ES-I3 (cell line): ENCODE measurements around the gene HABP2.

Experiments
- H3K36me3 ChIP-seq: 2 replicates; pipeline ENCODE4 v1.6.1; 2013; ENCODE audit warnings: mild to moderate bottlenecking, low read length, control low read depth, moderate library complexity; ENCODE audit not compliant: insufficient read depth
- H3K4me1 ChIP-seq: 2 replicates; pipeline ENCODE4 v1.6.1; 2013; ENCODE audit warnings: mild to moderate bottlenecking, control low read depth, low read length; ENCODE audit not compliant: insufficient read depth
- H3K9ac ChIP-seq: 2 replicates; pipeline ENCODE4 v1.6.1; 2013; ENCODE audit warnings: low read depth, mild to moderate bottlenecking, low read length, moderate library complexity
- H3K9me3 ChIP-seq: 2 replicates; pipeline ENCODE4 v1.6.1; 2013; ENCODE audit warnings: mild to moderate bottlenecking, low read length, moderate library complexity; ENCODE audit not compliant: control insufficient read depth, insufficient read depth

Gene HABP2

DNA sequence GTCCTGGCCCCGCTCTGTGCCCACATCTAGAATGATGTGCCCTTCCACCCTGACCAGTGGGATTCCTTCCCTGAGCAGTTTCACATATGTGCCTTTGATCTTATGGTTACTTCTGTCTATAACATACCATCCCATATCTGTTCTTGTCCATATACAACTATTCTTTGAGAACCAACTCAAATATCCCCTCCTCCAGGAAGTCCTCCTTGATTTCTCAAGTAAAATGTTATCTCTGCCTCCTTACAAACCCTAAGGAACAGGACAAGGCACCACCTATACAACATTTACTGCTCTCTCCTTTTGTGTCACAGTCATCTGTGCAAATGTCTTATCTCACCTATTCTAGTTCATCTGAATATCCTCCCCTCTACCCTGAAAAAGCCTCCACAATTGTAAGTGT, 28.2 kb downstream of the HABP2 start:
- Histone ChIP-seq H3K9ac (no peak overlapping the region), H3K9me3 (no peaks in the 10 kb centered on the region), H3K36me3 (no peaks in the 10 kb centered on the region)

DNA sequence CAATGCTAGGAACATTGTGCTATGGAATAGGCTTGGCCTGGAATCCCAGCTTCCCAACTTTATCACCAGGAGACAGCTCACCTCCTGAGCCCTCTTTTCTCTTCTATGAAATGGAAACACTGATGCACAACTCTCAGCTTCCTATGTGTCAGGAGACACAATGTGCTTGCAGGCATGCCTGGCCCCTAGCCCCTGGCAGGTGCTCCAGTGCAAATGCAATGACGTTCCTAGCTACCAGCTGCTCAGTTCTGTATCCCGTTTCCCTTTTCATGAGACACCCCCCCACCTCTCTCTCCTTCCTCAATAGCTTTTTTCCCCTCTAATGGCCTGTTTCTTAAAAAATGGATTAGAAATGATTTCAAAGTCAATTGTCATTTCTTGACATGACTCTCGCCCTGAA, 30.7 kb downstream of the HABP2 start:
- no peaks in the 10 kb centered on the region for H3K4me1 ChIP-seq
- no peak overlapping the region for H3K9ac ChIP-seq
- H3K36me3 ChIP-seq, result no peaks in the 10 kb centered on the region
- H3K9me3 ChIP-seq, result no peaks in the 10 kb centered on the region

More for the DNA sequence above, 28.2 kb downstream of the HABP2 start:
- no peaks in the 10 kb centered on the region for H3K4me1 ChIP-seq

DNA sequence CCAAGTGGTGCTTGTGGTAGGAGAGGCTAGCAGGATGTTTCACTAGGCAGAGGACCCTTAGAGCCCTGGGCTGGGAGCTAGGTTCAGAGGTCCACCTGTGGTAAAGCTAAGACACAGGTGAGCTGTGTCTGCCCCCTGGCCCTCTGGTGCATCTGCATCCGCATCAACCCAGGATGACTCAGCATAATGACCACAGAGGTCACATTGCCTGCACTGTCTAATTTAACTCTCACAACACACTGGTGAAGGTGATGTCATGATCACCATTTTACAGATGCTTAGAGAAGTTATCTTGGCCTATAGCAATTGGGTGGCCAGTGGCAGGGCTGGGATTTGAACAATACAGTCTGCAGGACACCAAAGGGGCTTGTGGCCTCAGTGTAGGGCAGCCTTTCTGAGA, 33.1 kb downstream of the HABP2 start:
- H3K9ac ChIP-seq, result no peak overlapping the region
- no peaks in the 10 kb centered on the region for H3K36me3 ChIP-seq
- H3K9me3 ChIP-seq, result no peaks in the 10 kb centered on the region
- no peaks in the 10 kb centered on the region for H3K4me1 ChIP-seq

DNA sequence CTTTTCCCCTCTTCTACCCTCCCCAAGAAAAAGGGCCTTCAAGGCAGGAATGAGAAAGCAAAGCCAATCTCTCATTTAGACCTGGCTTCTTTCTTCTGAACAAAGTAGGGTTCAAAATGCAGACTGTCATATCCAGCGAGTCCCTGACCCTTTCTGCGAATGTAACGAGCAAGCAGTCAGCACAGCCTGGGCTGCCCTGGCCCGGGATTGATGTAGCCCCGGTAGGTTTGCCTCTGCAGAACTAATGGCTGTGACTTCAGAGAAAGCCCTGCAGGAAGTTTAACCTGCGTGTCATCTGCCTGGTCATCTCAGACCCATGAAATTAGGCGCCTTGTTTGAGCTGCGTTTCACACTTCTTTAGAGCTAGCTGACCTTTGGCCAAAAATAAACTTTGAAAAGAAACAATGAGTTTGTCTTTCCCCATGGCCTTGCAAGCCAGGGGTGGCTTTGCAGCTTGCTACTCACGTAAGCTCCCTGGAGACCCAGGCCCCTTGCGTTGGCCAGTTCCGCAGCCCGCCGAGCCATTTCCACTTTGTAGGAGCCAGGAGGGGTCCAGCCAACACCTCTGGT, 36.4 kb downstream of the HABP2 start:
- no peaks in the 10 kb centered on the region for H3K4me1 ChIP-seq
- H3K9me3 ChIP-seq, result no peaks in the 10 kb centered on the region
- H3K36me3 ChIP-seq, result no peaks in the 10 kb centered on the region
- H3K9ac ChIP-seq, result no peak overlapping the region

DNA sequence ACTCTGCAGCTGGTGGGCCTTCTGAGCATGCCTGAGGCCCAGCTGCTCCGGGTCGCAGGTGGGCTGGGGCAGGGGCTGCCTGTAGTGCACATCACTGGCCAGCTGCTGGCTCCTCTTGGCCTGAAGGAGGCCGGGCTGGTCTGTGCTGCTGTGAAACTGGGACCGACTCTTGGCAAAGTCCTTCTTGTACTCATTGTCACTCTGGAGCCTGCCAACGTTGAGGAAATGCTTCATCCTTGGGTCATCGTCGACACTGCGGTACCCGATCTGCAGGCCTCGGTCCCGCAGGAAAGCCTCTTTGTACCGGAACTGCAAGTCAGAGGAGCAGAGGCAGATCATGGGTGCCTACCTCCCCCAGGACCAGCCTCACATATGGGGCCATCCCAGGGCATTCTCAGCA, 37.7 kb downstream of the HABP2 start:
- Histone ChIP-seq H3K36me3 (no peaks in the 10 kb centered on the region), H3K9ac (no peak overlapping the region), H3K4me1 (no peaks in the 10 kb centered on the region), H3K9me3 (no peaks in the 10 kb centered on the region)

DNA sequence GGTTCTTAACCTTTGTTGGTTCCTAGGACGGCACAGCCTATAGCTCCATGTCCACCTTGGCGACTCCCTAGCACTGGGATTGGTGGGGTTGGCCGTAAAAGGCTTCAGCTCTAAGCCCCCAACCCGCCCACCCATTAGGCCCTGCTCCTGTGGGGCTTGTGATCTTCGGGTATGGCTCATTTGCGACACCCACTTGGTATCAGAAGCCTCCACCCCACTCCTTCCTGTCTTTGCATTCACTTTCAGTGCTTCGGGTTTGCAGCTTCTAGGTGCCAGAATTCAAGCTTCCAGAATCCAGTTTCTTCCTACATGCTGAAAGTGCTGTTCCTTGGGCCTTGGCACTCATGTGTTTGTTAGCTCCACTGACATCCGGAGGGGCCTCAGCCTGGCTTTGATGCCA, 39.5 kb downstream of the HABP2 start:
- Histone ChIP-seq H3K36me3 (no peaks in the 10 kb centered on the region), H3K9me3 (no peaks in the 10 kb centered on the region), H3K4me1 (no peaks in the 10 kb centered on the region), H3K9ac (no peak overlapping the region)

DNA sequence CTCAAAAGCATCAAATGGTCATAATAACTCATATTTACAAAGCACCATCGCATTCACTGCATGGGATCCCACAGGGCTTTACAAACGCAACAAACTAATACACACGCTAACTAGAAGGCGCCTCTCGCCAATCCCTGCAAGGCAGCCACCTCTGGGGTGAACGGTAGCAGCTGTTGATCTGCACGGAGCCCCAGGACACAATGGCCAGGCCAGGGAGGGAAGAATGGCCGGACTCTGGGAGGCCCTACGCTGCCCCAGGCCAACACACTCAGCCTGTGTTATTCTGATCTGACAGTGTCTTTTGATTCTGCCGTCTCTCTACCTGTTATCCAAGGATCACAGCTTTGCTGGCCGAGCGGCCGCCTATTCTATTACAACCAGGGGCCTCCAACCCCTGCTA, 41.8 kb downstream of the HABP2 start:
- Histone ChIP-seq H3K9ac (no peak overlapping the region), H3K4me1 (no peaks in the 10 kb centered on the region), H3K9me3 (no peaks in the 10 kb centered on the region), H3K36me3 (no peaks in the 10 kb centered on the region)

DNA sequence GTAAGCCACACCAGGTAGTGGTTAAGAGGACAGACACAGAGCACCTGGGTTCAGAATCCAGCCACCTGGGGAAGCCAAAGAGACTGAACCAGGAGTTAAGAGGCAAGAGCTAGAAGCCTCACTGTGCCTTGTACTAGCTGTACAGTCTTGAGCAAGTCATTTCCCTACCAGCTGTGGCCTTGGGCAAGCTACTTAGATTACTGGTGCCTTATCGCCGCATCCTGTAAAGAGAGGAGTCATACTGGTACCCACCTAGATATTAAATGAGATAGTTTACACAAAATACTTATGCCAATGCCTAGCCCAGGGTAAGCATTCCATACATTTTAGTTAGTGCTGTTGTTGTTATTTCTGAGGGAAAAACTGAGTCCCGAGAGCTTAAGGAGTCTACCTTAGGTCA, 47.7 kb downstream of the HABP2 start:
- no peaks in the 10 kb centered on the region for H3K9me3 ChIP-seq
- H3K36me3 ChIP-seq, result no peaks in the 10 kb centered on the region
- no peak overlapping the region for H3K9ac ChIP-seq
- H3K4me1 ChIP-seq, result no peaks in the 10 kb centered on the region

DNA sequence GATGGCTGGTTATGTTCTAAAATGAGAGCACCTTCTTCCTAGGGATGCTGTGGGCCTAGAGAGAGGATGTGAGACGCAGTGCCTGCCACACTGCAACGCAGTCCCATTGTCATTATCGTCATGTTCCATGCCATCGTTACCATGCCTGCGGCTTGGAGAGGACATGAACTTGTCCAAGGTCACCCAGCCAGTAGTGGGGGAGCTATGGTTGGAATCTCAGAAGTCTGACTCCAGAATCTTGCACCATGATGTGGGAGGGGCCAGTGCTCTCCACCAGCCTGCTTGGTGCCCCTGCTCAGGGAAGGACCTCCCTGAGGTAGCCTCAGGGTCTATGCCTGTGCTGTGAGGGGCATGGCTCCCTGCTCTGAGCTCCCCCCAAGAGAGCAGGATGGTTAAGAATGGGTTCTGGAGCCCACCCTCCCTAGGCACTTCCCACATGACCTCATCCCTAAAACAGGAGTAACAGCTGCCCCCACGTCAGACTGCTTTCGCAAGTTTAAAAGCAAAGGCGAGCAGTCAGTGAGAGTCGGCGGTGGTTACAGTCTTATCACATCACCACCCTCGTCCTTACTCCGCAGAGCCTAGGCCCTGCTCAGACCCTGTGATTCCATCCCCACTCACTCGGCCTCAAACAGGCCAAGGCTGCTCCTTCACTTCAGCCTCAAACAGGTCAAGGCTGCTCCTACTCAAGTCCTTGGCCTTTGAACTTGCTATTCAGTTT, 50.4 kb downstream of the HABP2 start:
- no peaks in the 10 kb centered on the region for H3K36me3 ChIP-seq
- no peaks in the 10 kb centered on the region for H3K4me1 ChIP-seq
- H3K9ac ChIP-seq, result no peak overlapping the region
- no peaks in the 10 kb centered on the region for H3K9me3 ChIP-seq

DNA sequence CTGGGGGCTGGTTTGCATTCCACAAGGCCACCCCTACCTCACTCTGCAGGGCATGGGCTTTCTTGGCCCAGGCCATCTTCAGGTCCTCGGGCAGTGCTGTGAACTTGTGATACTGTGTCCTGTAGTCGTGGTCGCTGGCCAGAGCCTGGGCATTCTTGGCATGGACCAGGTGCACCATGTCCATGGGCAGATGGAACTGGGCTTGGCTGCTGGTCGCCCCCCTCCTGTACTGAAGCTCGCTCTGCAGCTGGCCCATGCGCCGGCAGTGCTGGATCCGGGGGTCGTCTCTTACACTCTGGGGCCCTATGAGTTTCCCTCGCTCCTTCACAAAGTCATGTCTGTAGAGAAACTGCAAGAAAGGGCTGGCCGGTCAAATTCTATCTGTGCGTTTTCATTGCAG, 51.7 kb downstream of the HABP2 start:
- no peaks in the 10 kb centered on the region for H3K9me3 ChIP-seq
- no peaks in the 10 kb centered on the region for H3K36me3 ChIP-seq
- H3K9ac ChIP-seq, result no peak overlapping the region
- H3K4me1 ChIP-seq, result no peaks in the 10 kb centered on the region

DNA sequence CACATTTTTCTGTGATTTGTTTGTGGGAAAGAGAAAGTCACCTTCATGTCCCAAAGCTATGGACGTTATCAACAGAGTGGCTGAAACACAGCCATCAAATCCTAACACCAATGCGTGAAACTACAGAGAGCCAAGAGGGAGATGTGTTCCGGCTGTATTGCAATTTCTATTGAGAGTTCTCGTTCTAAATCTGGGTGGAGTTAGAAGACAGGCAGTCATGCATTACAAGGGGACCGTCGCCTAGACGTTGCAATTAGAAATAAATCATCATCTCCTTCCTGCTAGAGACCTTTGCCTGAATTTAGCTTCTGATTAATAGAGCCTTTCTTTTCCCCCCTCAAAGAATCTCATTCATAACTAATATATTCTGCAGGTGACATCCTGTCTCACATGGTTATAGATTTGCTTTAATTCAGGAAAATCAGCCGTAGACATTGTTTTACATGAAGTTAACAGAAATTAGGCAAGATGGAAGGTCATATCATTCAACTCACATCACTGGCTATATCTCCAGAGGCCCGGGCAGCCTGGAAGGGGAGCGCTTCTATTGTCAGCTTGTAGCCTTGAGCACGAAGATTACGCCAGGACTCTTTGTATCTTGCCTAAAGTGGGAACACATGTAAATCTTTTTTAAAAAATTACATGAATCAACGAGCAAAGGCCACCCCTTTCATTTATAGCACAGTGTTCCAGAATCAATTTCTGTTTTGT, 52.6 kb downstream of the HABP2 start:
- Histone ChIP-seq H3K4me1 (no peaks in the 10 kb centered on the region), H3K36me3 (no peaks in the 10 kb centered on the region), H3K9ac (no peak overlapping the region), H3K9me3 (no peaks in the 10 kb centered on the region)

DNA sequence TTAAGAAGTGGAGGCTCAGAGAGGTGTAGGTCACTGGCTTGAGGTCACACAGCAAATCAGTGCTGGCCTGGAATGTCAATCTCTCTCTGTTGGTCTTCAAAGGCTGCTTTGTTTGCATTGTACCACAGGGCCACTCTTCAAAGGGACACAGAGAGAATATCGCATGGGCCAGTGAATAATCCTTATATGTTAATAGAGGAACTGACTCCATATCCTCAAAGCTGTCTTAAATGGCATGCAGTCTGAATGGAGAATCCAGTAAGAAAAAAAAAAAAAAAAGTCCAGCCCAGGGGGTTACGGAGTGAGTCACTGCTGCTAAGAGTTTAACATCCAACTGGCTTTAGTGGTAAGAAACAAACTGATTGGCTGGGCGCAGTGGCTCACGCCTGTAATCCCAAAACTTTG, 56.9 kb downstream of the HABP2 start:
- no peak overlapping the region for H3K9ac ChIP-seq
- H3K36me3 ChIP-seq, result no peaks in the 10 kb centered on the region
- H3K4me1 ChIP-seq, result no peaks in the 10 kb centered on the region; the same call in 1 of the 2 replicates
- H3K9me3 ChIP-seq, result no peaks in the 10 kb centered on the region

DNA sequence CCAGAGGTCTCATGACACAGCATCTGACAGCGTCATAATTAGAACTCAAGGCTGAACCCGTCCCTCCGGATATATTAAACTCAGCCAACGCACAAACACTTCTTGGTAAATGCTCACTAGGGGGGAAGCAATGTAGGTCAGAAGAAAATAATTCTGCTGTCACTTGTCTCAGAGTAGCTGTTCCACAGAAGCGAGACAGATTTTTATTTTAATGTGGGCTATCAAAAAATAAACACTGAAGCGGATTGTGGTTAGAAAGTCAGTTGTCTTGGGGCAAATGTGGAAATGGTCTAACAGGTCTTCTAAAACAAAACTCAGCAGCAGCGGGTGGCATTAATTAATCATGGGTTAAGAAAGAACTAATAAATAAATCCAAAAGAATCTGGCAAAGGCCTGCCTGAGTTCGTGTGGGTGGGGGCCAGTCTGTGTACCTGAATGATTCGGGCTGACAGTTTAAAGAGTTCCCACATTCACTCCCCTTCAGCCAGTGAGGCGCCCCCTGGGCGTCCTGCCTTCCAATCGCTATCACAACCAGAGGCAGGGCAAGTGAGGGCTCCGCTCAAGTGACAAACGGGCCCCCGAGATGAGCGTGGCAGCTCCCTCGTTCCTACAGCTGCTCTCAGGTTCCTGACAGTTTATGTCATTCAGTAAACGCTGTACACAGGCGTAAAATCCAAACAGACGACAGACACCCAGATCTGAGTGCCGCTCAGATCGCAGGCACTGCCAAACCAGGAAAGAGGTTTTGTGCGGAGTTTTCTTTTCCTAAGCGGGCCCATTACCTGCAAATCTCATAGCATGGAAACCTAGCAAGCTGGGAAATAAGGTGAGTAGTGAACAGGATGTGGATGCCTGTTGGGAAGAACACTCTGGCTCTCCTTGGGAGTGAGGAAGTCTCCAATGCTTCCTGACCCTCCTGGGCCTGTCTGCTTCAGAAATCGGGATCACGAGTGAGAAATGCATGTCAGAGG, 58.1 kb downstream of the HABP2 start:
- no peak overlapping the region for H3K9ac ChIP-seq
- no peaks in the 10 kb centered on the region for H3K36me3 ChIP-seq
- H3K9me3 ChIP-seq, result no peaks in the 10 kb centered on the region
- H3K4me1 ChIP-seq, result peaks cover 3% of the 10 kb centered on the region; the same call in 1 of the 2 replicates

DNA sequence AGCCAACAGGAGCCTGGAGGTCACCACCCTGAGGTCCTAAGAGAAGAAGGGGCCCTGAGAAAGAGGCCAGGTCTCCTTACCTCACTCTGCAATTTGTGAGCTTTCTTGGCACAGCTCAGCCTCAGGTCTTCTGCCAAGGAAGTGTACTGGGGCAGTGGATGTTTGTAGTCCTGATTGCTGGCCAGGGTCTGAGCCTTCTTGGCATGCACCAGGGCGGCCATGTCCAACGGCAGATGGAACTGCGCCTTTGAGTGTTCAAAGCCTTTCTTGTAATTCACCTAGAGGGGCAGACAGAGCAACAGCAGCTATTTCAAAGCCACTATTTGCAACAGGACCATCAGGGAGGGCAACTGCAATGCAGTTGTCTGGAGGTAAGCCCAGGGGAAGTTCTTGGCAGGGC, 59.3 kb downstream of the HABP2 start:
- Histone ChIP-seq H3K4me1 (peaks cover 11% of the 10 kb centered on the region; the same call in 1 of the 2 replicates), H3K36me3 (no peaks in the 10 kb centered on the region), H3K9ac (no peak overlapping the region), H3K9me3 (no peaks in the 10 kb centered on the region)
